NOMO-1 treated with DMSO at 0.1 percent for 48 hours (cell line): ENCODE results near the gene FASTK.

Source experiments
- DNase-seq: peaks from one replicate; lab custom pipeline; 2025; ENCODE audit not compliant: unreplicated experiment; lab: John Stamatoyannopoulos, UW

The FASTK gene

DNA sequence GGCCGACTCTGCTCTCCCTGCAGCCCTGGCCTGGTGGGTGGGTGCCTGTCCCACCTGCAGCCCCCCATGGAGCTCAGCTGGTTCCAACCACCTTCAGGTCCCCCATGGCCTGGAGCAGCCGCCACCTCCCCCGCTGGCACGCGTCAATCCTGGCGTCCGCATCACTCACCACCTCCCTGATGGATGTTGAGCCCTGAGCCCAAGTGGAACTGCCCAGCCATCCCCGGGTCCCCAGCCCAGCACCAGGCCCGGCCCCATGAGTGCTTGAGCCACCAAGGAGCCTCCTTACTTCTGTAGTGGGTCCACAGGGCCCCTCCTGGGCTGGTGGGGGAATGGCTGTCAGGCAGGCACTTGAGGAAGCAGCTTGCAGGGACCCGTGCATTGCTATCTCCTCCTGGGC lies 20.3 kb upstream of the FASTK start:
- DNase-seq: no peak

DNA sequence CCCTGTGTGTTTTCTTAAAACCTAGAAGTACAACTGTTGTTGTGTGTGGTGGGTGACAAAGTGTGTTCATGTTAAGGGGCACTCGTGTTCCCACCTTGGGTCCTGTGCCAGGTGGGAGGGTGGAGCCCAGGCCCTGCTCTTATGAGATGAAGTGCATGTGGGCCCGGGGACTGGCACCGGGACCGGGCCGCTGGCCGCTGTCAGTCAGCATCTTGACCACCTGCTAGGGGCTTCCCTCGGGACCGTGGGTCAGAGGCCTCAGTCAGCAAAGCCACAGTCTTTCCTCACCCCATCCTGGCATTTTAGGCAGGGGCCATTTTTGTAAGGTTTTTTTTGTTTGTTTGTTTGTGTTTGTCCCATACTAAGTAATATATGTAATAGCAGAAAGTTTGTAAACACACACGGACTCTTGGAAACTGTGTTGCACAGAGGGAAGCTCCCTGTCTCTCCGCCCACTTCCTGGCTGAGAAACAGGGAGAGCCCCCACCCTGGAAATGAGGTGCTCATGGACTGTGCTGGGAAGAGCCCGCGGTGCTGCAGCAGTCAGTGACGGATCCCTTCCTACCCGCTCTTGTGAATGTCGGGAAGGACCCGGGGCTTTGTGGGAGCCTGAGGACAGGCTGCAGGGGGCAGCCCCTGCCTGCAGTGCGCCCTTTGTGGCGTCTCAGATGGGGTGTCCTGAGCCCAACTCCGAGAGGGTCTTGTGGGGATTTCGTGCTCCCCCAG lies 19.0 kb upstream of the FASTK start:
- DNase-seq: no peak

DNA sequence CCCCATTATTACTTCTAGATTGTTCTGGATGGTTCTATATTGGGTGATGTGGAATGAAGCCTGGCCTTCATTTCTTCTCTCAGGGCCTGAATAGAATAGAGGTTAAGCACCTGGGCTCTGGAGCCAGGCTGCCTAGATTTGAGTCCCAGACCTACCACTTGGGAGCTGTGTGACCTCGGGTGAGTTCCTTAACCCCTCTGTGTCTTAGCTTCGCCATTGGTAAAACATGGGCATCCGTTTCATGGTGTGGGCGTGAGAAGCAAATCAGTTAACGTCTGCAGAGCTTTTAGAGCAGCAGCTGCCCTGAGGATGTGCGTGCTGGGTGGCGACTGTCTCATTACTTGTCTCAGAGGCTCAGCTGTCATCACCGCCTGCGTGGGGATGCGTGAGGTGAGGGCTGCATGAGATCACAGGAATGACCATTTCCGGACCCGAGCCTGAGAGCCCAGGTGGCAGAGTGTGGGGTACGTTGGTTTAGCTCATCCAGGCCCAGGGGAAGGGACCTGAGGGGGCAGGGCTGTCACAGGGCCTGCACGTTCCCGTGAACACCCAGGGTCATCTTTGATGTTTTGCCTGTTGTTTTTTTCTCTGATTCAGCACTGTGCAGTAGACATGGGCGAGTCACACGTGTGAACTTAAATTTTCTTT lies 15.3 kb upstream of the FASTK start:
- no peak for DNase-seq

DNA sequence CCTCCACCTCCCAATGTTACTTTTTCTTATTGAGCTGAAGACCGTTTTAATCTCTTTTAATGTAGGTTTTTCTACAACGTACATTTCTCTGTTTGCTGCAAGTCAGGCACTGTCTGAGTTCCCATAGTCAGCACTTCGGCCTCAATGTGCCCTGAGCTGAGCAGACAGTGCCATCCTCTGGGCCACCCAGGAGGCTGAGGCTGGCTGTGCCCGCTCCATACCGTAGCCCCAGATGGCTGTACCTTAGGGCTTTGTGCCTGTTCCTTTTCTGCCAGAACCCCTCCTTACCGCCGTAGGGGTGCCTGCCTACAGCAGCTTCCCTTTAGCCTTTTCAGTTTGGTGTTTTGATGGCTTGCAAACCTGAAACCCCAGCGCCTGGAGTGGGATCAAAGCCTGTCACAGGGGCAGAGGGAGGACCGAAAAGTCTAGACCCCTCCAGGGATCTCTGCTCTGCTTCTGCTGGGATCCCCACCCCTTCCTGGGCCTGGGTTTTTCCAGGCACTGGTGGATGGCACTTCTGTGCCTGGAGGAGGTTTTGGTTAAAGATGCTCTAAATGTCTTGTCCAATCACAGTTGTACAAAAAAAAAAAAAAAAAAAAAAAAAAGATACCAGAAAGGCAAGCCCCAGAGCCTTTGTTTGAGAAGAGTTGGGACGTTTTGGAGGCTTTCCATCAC lies 14.7 kb upstream of the FASTK start:
- DNase-seq: no peak

DNA sequence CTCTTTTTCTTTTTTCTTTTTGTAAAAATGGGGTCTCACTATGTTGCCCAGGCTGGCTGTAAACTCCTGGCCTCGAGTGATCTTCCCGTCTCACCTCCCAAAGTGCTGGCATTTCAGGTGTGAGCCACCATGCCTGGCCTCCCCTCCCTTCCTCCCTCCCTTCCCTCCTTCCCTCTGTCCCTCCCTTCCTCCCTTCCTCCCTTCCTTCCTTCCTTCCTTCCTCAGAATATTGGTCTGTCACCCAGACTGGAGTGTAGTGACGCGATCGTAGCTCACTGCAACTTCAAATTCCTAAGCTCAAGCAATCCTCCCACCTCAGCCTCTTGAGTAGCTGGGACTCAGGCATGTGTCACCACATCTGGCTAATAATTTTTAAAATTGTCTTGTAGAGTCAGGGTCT lies 14.1 kb upstream of the FASTK start:
- no peak for DNase-seq

DNA sequence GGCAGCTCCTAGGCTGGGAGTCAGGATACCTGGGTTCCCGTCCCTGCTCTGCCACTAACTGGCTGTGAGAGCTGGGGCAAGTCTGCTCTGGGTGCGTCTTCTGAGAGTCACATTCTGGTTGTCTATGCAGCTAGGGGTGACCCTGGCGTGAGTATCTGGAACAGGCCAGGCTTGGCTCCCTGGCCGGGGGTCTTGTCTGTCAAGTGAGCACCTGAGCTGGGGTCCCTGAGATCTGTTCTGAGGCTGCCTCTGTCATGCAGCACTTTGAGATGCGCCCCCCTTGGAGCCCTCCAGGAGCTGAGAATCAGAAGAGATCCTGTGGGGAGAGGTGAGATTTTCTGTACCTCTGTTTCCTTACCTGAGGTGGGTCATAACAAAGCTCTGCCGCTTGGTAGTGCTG lies 13.1 kb upstream of the FASTK start:
- no peak for DNase-seq

DNA sequence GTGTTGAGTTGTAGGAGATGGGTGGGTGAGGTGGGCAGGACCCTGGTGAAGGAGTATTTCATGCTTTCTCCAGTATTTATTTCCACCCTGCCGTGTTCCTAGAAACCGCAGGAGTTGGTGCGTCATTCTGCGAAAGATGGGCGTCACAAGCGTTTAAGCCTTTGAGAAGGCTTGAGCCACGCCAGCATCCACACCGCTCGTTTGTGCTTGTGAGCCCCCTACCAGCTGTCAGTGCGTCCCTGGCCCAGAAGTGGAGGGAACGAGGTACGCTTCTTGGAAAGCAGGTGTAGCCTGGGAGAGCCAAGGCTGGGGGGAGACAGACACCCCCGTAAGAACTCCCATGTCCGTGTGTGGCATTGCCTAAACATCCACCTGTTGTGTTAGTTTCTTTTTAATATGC lies 11.4 kb upstream of the FASTK start:
- no peak for DNase-seq

DNA sequence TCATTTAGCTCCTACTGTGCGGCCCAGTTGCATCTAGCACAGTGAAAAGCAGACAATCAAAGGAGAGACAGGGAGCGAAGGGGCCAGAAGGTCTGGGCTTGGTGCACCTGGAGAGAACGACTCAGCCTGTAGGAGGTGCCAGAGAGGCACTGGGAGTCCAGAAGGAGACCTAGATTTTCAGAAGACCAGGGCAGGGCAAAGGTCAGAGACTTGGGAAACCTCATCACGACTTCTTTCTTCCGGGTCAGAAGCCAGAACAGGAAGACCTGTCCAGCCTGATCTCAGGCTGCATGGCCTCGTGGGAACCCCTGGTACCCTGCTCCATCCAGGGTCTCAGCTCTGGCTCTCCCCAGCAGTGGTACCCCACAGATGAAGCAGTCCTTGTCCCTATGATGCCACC lies 10.8 kb upstream of the FASTK start:
- peak; percentile 34 for DNase-seq

DNA sequence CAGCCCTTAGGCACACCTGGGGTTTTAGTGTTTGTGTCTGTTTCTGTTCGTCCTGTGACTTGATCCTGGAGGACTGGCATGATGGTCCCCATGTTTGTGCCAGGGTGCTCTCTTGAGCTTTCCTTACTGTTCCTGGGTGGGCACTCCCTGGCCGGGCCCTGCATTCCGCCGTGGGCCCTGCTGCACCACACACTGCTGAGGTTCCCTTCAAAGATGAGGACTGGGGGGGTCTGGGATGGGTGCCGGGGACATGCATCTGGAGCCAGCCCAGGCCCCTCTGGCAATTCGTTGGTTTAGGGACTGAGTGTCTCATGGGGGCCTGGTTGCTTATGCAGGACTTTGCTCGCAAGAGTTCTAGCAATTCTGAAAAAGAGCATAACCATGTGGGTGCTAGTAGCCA lies 10.4 kb upstream of the FASTK start:
- no peak for DNase-seq

DNA sequence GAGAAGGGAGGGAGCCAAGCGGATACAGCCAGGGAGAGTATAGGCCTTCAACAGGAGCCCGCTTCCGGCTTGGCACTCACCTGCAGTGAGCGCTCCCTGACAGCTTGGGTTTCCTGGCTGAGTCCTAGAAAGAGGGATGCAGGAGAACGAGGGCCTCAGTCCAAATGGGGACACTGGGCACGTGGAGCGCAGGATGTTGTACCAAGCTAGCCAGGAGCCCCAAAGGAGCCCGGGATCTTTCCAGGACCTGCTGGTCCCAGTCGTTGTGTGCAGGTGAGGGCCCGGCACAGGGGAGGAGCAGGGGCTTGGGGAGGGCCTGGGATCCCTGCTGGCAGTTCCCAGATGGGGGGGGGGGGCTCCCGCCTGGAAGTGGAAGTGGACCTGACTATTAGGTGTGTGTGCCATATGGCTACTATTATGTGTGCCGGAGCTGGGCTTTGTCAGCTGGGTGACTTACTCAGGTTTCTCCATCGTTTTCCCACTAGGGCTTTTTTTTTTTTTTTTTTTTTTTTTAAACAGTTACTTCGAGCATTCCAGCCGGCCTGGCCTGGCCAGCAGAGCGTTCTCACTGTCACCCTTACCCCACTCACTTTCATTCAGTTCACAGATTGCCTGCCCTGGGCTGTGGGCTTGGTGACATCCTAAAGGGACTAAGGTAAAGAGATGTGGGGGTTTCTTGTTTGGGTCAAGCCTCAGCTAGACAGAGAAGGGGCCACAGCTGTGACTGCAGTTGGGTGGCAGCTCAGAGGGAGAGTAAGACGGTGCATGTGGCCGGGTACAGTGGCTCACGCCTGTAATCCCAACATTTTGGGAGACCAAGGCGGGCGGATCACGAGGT lies 9.5 kb upstream of the FASTK start:
- no peak for DNase-seq

DNA sequence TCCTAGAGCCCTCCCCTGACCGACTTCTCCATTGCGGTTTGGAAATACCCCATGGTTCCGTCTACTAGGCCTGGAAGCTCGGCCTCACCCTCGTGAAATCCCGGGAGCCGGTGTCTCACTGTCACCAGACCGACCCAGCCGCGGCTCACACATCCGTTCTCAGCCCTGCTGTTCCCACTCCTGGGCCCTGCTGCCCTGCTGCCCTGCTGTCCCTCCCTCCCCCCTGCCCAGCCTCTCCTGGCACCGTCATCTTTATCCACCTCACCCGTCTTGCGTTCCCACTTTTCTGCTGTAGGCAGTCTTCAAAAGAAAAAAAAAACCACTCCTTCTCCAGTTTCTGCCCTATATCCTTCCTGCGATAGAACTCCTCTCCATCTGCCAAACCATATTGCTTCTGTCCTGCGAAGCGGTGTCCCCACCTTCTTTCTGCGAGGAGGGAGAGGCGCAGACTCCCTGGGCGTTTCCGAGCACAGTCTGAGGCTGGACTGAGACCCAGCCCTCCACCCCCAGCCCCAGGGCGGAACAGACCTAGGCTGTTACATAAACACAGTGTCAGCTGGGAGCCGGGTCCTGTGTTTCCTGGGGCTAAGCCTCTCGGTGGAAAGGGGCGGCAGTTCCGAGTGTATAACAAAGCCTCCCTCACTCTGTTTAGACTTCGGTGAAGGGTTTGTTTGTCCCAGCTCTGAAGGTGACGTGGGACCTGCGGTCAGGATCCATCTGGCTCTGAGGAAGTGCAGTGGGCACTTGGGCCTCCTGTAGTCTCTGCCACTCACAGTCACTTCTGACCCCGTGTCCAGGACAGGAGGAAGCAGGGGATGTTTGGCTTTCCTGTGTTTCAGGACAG lies 8.5 kb upstream of the FASTK start:
- no peak for DNase-seq

DNA sequence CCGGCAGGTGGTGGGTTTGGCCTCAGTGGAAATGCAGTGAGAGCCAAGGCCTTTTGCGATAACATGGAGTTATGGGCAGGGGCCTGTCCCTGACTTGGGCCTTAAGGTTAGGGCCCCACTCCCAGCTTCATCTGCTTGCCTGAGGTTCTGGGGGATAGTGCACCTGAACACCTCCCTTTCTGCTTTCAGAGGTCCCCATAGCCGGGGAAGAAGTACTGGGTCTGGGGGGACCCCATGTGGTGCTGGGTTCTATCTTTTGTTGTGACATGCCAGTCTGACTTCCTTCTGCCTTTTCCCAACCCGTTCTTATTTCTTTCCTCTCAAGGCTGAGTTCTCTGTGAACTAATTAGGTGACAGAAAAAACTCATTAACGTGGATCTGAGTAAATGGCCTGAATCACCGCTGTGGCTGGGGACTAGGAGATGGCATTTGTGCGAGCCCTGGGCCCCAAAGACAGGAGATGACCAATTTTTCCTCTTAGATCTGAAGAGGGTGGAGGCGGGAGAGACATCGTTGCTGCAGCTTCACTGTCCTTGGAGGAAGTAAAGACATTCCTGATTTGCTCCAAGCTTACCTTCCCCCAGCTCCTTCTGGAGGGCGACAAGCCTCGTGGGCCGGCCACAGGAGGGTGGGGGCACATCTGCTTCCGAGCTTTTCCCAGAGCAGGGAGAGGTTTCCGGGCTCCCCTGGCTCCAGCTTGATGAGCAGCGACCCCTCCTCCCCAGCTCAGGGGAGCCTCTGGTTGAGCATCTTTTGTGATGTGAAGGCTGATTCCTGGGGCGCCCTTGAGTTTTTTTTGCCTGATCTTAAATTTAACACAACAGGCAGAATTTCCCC lies 7.6 kb upstream of the FASTK start:
- DNase-seq: no peak

DNA sequence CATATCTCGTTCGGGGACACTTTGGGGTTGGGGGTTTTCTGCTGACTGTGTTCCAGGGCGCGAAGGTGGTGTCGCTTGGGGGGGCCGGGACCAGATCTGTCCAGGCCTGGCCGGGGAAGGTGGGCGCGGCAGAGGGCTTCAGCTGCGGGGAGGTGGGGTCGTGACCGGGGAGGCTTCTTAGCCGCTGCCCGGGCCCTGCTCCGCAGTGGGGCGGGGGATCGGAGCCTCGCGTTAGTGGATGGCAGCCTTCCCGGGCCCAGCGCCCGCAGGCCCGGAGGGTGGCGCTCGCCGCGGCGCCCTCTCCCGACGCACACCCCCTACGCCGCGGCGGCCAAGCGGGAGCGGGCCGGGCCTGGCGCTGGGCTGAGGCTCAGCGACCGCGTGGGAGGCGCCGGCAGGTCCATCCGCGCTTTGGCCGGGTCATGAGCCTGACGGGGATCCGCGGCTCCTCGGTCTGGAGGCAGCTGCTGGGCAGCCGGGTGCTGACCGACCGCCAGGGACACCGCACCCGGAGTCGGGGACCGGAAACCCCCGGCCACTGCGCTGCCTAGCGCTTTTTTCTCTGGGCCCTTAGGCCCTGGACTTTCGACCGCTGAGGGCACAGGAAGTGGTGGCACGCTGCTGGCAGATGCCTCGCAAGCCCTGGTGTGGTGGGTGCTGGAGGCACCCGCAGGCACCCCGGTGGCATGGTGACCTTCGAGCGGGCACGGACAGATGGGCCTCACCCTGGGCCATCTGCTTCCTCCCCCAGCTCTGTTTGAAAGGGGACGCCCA lies 6.8 kb upstream of the FASTK start:
- DNase-seq: no peak

DNA sequence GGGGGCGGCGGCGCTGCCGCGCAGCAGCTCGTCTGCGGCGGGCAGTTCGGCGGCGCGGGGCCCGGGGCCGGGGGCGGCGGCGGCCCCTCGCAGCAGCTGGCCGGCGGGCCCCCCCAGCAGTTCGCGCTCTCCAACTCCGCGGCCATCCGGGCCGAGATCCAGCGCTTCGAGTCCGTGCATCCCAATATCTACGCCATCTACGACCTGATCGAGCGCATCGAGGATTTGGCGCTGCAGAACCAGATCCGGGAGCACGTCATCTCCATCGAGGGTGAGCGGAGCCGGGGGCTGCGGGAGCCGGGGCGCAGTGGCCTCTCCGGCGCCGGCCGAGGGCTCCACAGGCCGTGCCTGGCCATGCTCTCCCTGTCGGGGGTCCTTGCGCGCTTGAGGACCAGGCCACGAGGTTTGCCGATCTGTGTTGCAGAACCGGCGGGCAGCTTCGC lies 6.2 kb upstream of the FASTK start:
- DNase-seq: no peak

DNA sequence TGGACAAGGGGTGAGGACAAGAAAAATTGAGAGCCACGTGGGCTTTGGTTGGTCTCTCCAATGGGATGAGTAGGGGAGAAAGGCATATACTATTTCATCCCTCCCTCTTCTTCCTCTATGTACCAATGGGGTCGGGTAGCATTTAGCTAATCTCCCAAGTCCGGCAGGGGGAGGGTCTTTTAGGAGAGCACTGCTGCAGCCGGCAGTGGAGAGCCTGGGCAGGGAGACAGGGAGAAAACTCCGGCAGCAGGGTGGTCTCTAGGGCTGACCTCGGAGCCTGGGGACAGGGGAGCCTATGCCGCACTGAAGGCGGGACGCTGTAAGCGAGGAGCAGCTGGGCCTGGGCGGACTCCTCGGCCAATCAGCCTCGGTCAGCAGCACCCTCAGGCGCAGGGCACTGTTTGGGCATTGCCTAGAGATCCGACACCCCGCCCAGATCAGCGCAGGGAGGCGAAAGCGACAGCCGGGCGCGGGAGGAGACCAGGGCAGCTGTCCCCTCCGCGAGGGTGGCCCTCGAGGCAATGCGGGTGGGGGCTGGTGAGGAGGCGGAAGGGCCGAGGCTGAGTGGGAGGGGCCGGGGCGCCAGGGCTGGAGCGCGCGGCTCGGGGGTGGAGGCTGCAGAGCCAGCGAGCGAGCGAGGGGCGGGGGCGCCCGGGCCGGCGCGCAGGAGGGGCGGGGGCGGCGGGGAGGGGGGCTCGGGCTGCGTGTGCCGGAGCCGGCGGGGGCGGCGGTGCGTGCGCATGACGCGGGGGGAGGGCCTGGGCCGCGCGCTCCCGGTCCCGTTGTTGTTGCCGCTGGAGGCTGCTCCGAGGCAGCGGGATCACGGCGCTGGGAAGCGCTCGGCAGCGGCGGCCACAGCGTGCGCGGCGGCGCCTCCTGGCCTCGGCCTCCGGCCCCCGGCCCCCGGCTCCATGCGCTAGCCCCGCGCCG lies 5.3 kb upstream of the FASTK start, which contains the start of gene AGAP3:
Gene AGAP3 (plus strand): TSS at position 785 of the 930 bp plus-strand sequence. CDS start 267 bp downstream, outside the sequence.
- peak; percentile 29 for DNase-seq

DNA sequence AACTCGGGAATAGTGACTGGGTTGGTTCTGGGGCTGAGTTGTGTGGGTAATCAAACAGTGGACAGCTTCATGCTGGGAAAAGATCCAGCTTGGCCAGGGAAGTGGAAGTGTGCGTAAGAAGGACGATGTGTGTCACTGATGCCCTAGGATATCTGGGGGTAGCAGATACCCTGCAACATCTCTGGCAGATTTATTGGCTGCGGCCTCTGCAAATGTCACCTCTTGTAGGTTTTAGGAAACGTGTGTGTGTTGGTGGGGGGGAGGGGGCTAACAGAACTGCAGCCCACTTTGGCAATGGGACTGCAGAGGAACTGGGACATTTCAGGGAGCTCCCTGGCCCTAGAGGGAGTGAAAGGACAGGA lies 4.7 kb upstream of the FASTK start:
- no peak for DNase-seq

DNA sequence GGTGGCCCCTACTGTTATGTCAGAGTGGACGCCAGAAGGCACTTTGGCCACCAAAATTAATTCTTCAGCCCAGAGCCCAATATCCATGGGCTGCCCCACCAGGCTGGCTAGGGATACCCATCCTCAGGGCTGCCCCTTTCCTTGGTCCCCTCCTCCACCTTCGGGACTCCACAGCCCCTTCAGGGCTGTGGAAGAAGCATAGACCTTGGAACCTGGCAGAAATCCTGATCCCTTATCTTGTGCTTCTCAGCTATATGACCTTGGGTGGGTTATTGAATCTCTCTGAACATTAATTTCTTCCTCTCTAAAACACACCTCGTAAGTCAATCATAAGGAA lies 3.2 kb upstream of the FASTK start:
- no peak for DNase-seq
